NCI-H1436 (cell line): Measurements from ENCODE around the gene EBF3.

ENCODE experiments used
- DNase-seq: peaks from one replicate; lab custom pipeline; 2025; lab: John Stamatoyannopoulos, UW

EBF3 gene

GRCh38 chr10:129869596-129870473 is 94.2 kb downstream of the EBF3 start:
- peak; percentile 42 for DNase-seq

GRCh38 chr10:129868449-129869035 is 95.5 kb downstream of the EBF3 start:
- no peak for DNase-seq

GRCh38 chr10:129867631-129868179 is 96.4 kb downstream of the EBF3 start:
- no peak for DNase-seq

- no peak for DNase-seq
These were observed 97.2 kb downstream of the EBF3 start for GRCh38 chr10:129866894-129867293.

- no peak for DNase-seq
These were observed 98.1 kb downstream of the EBF3 start for GRCh38 chr10:129865960-129866359.

GRCh38 chr10:129865413-129865812 is 98.7 kb downstream of the EBF3 start:
- no peak for DNase-seq

GRCh38 chr10:129864601-129865126 is 99.4 kb downstream of the EBF3 start:
- no peak for DNase-seq

- DNase-seq, result no peak
These were observed 100.0 kb downstream of the EBF3 start for GRCh38 chr10:129864082-129864481.

- peak; percentile 67 for DNase-seq
These were observed 100.8 kb downstream of the EBF3 start for GRCh38 chr10:129863201-129863663.

GRCh38 chr10:129861776-129862531 is 102.1 kb downstream of the EBF3 start:
- peak; percentile 61 for DNase-seq

GRCh38 chr10:129860396-129860795 is 103.7 kb downstream of the EBF3 start:
- DNase-seq, result no peak

GRCh38 chr10:129859536-129859935 is 104.5 kb downstream of the EBF3 start:
- no peak for DNase-seq

- no peak for DNase-seq
These were observed 106.7 kb downstream of the EBF3 start for GRCh38 chr10:129857242-129857960.

GRCh38 chr10:129855836-129856563 is 108.1 kb downstream of the EBF3 start:
- DNase-seq, result no peak

- DNase-seq, result no peak
These were observed 109.0 kb downstream of the EBF3 start for GRCh38 chr10:129854796-129855705.

GRCh38 chr10:129854158-129854557 is 109.9 kb downstream of the EBF3 start:
- DNase-seq, result no peak

- DNase-seq, result peak; percentile 50
These were observed 110.5 kb downstream of the EBF3 start for GRCh38 chr10:129853562-129853903.

GRCh38 chr10:129852829-129853561 is 111.1 kb downstream of the EBF3 start:
- peak; percentile 66 for DNase-seq
